DOHH2 (cell line): ENCODE results near the gene COL4A2.

Experiments
- CTCF ChIP-seq: fragments of 200-600 bp; sonication (generic); IDR thresholded peaks from one replicate; pipeline ENCODE4 v1.5.1; 2014; ENCODE audit warnings: antibody characterized with exemption, mild to moderate bottlenecking, low read depth, low read length; ENCODE audit not compliant: poor library complexity, severe bottlenecking
- EZH2phosphoT487 ChIP-seq: fragments of 200-600 bp; sonication (generic); IDR thresholded peaks from 2 replicates; pipeline ENCODE4 v1.6.1; 2017; ENCODE audit warnings: borderline replicate concordance, mild to moderate bottlenecking, antibody characterized with exemption, low read length, moderate library complexity, mixed read lengths

GRCh38 chr13:110438211-110438610 lies 131.1 kb downstream of the COL4A2 start:
- no peak for TF ChIP-seq CTCF
- no peak for TF ChIP-seq EZH2phosphoT487
